NCI-H2107 treated with DMSO at 0.1 percent for 48 hours (cell line): ENCODE results near the gene PRSS1.
"Not testable (repeated sequence)": the region's sequence is repeated elsewhere in the genome, so short reads cannot be mapped to it uniquely, and the experiment has no call there.

Experiments used
- DNase-seq: peaks from one replicate; lab custom pipeline; 2025; ENCODE audit not compliant: unreplicated experiment; lab: John Stamatoyannopoulos, UW

The PRSS1 gene

GRCh38 chr7:142746264-142746663, 3.0 kb upstream of the PRSS1 start:
- DNase-seq, result no peak

- DNase-seq, result not testable (repeated sequence)
Observed at GRCh38 chr7:142748410-142748809, 862 bp upstream of the PRSS1 start.

- DNase-seq, result peak; percentile 17
Observed at GRCh38 chr7:142750321-142750938, 1.2 kb downstream of the PRSS1 start.

- DNase-seq, result not testable (repeated sequence)
Observed at GRCh38 chr7:142751526-142752175, 2.4 kb downstream of the PRSS1 start.

GRCh38 chr7:142752376-142753225, 3.3 kb downstream of the PRSS1 start:
- no peak for DNase-seq

GRCh38 chr7:142753366-142753765, 4.1 kb downstream of the PRSS1 start:
- DNase-seq, result no peak

GRCh38 chr7:142753925-142754491, 4.7 kb downstream of the PRSS1 start:
- DNase-seq, result not testable (repeated sequence)

- DNase-seq, result no peak
Observed at GRCh38 chr7:142754681-142755575, 5.7 kb downstream of the PRSS1 start.

GRCh38 chr7:142758312-142758711, 9.0 kb downstream of the PRSS1 start:
- DNase-seq, result not testable (repeated sequence)

- DNase-seq, result no peak
Observed at GRCh38 chr7:142759433-142759832, 10.2 kb downstream of the PRSS1 start.

- no peak for DNase-seq
Observed at GRCh38 chr7:142760071-142760642, 10.9 kb downstream of the PRSS1 start.

- DNase-seq, result not testable (repeated sequence)
Observed at GRCh38 chr7:142761606-142762005, 12.3 kb downstream of the PRSS1 start.

- no peak for DNase-seq
Observed at GRCh38 chr7:142762104-142762503, 12.8 kb downstream of the PRSS1 start.

GRCh38 chr7:142767451-142767850, 18.2 kb downstream of the PRSS1 start:
- no peak for DNase-seq

- no peak for DNase-seq
Observed at GRCh38 chr7:142767861-142768260, 18.6 kb downstream of the PRSS1 start.

GRCh38 chr7:142768885-142769284, 19.6 kb downstream of the PRSS1 start:
- DNase-seq, result not testable (repeated sequence)

- DNase-seq, result peak; percentile 98
Observed at GRCh38 chr7:142770661-142771352, 21.5 kb downstream of the PRSS1 start, which contains the start of gene PRSS2. Gene PRSS2, plus strand, starts transcription at chr7:142770970. Its CDS starts 13 bp downstream, at chr7:142770983.

GRCh38 chr7:142771353-142771723, 22.1 kb downstream of the PRSS1 start:
- DNase-seq, result peak; percentile 98

- DNase-seq, result no peak
Observed at GRCh38 chr7:142772051-142772450, 22.8 kb downstream of the PRSS1 start.
